GM21528 (cell line): ENCODE results near the gene PODN.

Experiments
- ATAC-seq: cut with Tn5 transposase; IDR thresholded peaks from one replicate; pipeline ENCODE4 v1.9.1; 2021; ENCODE audit warnings: mild to moderate bottlenecking, moderate library complexity; ENCODE audit not compliant: unreplicated experiment, low FRiP score

The PODN gene

DNA sequence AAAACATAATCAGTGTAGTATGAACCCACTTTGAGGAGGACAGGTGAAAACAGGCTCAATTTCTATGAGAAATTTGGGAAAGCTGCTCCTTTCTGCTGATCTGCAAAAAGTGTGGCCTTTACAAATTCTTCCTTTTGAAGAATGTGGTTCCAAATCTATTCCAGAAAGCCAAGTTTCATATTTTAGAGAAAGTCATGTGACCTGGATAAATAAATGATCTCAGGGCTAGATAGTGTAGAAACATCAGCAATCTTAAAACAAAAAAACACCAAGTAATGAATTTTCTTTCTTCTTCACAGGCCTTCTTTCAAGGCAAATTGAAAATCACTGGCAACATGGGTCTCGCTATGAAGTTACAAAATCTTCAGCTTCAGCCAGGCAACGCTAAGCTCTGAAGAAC is 11.7 kb upstream of the PODN start:
- no peak for ATAC-seq

DNA sequence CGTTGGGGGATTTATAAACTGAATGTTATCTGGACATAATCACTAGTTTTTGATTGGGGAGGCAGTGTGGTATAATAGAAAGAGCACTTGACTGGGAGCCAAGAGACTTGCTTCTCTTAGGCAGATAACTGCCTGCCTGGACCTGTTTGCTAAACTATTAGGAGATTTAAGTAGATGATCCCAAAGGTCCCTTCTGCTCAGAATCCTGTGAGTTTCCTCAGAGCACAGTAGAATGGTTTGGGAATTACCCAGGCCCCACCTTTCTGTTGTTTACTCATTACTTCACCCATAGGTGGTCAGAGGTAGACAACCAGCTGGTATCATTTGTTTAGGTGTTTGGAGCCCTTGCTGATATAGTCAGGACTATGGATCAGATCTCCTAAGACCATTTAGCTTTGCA is 10.3 kb upstream of the PODN start:
- ATAC-seq: no peak

DNA sequence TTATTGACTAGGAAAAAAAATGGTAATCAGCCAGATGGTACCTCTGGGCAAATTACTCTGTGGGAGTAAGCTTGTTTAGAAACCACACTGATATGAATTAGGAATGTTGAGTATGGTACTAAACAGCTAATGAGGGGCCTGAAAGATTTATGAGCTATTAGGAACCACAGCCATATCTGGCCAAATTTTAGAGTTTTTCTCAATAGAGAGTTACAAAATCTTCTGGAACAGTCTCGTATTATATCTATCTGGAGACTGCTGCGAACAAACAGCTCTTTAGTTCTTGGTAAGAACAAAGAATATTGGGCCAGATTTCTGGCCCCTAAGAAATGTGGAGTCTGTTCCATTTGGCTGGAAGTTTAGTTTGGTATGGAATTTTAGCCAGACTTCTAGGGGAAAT is 4.9 kb upstream of the PODN start:
- ATAC-seq: no peak

DNA sequence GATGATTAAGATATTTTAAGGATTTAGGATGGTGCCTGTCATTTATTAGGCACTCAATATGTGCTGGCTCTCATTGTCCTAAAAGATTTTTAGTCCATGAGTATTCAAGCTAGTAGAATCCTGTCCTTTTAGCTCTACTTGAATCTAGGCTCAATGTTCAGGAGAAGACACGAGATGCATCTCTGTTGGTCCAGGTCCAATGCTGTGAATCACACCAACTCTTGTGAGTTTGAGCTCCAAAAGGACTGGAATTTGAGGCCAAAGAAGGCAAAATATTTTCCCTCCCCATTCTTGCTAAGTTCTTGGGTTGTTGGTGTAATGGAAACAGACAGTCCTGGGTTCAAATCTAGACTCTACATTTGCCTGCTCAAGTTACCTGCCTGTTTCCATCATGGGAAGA is 1.4 kb upstream of the PODN start:
- no peak for ATAC-seq

DNA sequence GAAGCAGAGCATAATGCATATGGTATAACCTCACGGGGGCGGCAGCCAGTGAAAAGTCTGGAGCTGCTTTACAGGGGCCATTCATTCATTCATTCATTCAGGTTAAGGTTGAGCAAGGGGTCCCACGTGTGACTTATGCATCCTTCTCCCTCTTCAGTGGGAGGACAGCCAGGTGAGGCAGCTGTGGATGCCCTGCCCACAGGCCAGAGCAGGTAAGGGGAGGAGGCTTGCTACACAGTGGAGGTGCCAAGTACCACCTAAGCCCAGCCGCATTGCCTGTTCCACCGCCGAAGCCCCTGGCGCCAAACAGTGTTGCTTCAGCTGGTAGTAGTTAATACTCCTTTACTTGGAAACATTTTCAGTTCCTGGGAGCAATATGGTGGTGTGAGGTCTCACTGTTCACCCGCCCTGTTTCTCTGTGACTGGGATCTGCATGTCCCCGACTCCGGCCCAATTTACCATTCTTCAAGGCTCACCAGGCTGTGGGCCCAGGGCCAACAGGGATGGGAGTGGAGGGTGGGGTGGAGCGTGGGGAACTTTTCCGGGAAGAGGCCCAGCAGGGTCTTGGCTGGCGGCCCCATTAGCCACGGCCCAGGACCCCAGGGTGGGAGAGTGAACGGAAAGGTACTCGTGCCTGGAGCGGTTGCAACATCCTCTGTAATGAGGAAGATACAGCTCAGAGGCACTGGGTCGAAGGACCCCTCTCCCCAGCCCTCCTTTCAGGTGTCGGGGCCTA is 722 bp upstream of the PODN start:
- no peak for ATAC-seq

DNA sequence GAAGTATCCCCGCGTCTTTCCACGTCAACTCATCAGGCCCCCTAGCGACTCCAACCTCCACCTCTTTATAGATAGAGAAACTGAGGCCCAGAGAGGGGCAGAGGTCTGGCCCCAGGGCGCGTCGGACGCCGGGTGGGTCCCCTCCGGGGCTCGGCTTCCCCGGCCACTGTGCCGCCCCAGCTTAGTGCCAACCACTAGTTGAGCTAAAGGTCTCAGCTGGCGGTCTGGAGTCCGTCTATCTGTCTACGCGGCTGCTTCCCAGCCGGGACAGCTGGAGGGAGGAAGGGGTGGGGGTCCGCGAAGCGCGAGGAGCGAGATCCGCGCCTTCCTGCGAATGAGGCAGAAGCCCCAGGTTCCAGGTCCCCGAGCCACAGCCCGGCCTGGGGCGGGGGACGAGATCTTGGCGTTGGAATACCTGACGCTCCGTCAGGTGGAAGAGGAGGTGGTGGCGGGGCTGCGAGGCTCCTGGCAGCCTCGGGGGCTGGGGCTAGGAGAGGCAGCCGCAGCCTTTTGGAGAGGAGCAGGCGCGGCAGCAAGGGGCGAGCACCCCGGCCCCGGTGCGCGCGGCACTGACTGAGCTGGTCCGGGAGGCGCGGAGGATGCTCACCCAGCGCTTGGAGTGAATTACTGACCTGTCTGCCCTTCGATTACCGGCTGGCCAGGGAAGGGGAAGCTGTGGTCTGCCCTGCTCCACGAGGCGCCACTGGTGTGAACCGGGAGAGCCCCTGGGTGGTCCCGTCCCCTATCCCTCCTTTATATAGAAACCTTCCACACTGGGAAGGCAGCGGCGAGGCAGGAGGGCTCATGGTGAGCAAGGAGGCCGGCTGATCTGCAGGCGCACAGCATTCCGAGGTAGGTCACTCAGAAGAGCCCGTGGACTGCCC is 937 bp downstream of the PODN start:
- no peak for ATAC-seq

DNA sequence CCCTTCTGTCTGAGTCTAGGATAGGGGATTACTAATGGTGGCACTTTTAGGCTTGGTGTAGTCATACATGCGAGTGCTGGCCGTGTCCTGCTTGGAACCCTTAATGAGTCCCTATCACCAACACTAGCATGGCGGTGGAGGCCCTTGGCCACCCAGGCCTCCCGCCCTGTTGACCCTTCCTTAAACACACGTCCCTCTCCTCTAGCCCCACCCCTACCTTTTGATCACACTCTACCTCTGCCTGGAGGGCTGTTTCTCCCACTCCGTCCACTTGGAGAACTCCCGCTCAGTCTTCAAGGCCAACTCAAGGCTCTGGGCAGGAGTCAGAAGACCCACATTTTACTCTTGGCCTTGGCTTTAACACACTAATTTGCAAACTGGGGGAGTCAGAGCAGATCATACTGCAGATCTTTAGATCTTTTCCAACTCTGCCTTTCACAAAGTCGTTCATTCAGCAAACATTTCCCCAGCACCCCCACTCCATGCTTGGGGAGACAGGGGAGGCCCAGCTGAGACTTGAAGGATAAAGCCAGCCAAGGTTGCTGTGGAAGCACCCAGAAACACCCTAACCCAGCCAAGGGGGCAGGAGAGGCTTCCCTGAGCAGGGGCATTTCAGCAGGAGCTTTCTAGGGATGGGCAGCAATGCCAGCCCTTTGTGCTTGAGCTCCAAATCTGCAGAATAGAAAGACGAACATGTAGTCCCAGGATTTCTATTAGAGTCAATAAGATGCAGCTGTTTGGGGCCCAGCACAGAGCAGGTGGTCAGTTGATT is 1.9 kb downstream of the PODN start:
- ATAC-seq: no peak

DNA sequence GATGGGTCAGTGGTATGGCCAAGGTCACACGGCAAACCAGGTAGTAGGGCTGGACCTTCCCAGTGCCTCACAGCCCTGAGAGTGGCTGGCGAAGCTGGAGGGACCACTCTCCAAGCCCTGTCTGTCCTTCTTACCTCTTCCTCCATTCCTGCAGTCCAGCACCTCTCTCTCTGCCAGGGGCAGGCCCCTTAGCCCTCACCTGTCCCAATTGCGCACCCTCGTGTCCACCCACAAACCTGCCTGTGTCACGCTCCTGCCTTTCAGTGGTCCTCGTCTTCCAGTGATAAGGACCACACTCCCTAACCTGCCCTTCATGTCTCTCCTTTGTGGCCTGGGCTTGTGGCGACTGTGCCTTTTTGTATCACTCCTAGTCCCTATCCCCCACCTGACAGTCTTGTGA is 3.4 kb downstream of the PODN start:
- no peak for ATAC-seq

DNA sequence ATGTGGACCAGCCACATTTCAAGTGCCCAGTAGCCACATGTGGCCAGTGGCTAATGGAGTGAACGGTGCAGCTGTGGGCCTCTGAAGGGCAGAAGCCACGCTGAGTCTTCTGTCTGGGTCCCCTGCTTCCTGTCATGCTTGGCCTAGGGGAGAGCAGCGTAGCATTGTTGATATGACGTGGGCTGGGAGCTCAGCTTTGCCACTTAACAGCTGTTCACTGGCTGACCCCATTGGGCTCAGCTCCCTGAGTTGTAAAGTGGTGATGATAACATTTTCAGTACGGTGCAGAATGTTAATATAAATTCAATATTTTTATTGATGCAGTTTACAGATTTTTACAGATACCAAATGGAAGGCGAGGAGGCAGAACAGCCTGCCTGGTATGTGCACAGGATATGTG is 4.5 kb downstream of the PODN start:
- no peak for ATAC-seq

DNA sequence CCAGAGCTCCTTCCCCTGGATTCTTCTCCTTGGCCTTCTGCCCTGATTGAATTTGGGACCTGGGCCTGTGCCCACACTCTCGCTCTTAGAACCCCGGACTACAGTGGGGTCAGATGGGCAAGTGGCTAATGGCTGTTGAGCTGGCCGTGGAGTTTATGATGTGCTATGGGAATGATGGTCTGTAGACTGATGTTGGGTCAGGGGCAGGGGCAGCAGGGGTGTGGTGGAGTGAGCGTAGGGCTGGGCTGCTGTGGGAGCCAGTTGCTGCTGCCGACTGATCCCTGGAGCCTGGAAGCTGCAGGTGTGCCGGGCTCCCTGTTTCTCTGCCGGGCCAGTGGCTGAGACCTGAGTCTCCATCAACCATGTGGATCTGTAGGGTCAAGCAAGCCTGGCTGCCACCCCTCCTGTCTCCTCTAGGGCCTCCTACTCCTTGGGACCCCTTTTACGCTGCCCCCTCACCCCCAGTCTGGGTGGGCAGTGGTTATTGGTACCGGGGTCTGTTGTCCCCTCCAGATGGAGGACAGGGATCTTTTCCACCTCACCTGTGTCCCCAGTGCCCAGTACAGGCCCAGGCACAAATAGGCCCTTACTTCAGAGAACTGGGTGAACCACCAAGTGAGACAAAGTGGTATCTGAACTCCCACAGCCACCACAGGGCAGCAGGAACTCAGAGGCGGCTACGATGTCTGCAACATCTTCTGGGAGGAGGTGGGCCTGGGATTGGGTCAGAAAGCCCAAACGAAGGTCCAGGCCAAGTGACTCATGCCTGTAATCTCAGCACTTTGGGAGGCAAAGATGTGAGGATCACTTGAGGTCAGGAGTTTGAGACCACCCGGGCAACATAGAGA is 5.1 kb downstream of the PODN start:
- ATAC-seq: no peak

DNA sequence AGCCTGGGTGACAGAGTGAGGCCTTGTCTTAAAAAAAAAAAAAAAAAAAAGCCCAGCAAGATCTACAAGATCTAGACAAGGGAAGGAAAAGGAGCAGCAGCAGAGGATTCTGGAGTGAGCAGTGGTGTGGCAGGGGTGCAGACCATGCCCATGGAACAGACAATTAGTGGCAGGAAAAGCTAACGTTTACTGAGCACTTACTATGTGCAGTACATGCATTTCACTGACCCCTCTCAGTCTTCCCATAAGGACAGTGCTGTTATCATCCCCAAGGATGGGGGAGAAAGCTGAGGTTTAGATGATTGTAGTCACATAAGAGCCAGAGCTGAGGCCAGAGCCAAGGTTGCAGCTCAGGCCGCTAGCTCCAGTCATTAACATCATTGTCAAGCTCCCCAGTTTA is 5.9 kb downstream of the PODN start:
- ATAC-seq: no peak

DNA sequence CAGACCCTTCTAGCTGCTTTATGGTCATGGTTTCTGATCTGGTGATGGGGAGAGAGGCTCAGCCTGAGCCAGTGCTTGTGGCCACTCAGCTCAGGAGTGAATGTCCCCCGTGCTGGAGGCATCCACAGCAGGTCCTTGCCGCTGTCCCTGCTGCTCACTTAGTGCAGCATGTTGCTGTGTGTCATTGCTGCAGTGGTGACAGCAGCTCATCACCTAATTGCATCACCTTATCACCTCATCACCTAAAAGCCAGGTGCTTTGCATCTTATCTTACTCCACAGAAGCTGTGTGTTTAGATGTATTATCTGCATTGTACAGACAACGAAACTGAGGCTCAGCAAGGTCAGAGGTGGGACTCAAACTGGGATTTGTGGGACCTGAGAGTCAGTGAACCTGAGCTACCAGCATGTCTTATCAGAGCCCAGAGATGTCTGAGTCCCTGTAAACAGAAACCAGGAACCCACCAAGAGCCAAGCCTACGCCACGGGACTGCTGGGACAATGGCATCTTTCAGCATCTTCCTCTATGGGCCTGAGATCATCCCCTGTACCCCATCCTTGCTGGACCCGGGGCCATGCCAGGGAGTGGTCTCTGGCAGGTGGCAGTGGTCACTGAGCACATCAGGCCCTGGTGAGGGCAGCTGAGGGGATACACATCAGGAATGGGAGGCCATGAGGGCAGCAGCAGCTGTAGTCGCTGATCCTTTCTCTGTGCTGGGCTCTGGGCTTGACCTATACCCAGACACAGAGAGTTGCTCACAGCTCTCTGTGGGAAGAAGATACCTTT is 6.5 kb downstream of the PODN start:
- no peak for ATAC-seq

DNA sequence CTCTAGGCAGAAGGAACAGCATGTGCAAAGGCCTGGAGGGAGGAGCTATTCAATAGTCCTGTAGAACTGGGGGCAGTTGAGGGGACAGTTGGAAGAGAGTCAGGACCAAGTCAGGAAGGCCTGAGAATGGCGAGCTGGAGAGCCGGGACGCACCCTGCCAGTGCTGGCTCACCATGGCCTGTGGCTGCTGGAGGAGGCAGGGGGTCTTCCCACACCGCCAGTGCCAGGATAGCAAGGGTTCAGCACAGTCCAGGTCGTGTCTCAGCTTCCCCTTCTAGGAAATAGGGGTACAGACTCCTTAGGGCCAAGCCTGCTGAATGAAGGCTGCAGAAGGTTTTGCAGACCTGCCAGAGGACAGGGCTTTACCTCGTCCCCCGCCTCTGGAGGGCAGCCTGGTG is 7.3 kb downstream of the PODN start:
- no peak for ATAC-seq

DNA sequence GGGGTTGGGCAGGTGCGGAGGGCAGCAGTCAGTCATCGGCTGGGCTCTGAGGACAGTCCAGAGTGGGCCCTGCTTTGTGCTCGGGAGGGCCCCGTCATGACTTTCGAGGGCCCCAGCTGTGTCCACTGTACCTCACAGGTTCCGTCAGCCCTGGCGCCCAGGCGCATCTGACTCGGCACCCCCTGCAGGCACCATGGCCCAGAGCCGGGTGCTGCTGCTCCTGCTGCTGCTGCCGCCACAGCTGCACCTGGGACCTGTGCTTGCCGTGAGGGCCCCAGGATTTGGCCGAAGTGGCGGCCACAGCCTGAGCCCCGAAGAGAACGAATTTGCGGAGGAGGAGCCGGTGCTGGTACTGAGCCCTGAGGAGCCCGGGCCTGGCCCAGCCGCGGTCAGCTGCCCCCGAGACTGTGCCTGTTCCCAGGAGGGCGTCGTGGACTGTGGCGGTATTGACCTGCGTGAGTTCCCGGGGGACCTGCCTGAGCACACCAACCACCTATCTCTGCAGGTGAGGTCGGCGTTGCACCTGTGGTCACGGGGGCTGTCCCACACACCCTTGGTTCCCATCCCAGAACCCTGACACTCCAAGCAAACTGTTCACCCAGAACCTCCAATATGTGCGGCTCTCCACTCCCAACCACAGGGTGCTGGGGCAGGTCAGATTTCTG is 7.8 kb downstream of the PODN start:
- no peak for ATAC-seq

DNA sequence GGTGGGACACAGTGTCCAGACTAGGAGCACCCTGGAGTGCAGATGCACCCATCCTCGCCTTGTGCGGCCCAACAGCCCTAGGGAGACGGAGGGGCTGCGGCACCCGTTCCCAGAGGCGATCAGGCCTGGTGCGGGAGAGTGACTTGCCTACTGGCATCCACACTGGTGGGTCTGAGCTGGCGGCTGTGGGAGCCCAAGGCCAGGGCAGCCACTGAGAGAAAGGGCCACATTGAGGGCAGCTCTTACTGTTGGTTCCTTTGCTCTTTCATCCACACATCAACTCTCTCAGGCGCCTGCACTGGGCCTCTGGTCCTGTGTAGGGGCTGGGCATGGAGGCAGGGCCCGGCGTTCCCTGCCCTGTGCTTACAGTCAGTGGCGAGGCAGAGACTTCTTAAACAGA is 8.6 kb downstream of the PODN start:
- ATAC-seq: no peak

DNA sequence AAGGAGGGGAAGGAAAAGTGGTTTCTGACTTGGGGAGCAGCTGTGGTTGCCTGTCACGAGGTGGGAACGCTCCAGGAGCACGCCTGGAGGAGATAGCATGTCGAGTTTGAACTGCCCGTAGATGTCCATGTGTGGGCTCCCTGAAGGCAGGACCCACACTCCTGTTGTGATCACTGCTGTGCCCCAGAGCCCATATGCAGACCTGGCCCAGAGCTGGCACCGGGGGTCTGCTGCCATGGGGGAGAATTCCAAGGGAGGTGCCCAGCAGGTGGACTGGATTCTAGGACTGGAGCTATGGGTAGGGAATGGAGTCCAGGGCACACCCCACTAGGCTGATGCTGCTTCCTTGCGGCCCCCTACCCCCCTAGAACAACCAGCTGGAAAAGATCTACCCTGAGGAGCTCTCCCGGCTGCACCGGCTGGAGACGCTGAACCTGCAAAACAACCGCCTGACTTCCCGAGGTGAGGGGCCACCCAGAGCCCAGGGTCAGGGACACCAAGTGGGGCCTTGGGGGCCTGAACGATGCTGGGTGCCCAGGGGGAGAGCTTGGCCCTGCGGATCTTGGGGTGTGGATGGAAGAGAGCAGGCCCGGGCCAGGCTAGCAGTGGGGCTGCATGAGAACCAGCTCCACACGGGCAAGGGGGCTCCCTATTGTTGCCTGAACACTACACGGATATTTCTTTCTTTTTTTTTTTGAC is 9.3 kb downstream of the PODN start:
- no peak for ATAC-seq

DNA sequence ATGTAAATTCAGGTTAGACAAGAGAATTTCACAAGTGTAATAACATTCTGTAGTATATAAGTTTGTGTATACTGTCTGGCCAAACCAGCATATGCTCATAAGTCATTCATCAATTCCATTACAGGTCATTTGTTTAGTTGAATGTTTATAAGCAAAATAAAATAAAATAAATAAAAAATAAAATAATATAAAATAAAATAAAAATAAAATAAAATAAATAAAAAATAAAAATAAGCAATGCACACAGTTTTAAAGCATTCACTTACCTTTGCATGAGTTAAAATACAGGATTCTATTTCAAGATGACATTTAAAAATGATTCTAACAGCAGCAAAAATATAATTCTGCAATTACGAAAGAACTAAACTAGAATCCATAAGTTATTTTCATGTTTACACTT is 9.9 kb downstream of the PODN start:
- ATAC-seq: no peak

DNA sequence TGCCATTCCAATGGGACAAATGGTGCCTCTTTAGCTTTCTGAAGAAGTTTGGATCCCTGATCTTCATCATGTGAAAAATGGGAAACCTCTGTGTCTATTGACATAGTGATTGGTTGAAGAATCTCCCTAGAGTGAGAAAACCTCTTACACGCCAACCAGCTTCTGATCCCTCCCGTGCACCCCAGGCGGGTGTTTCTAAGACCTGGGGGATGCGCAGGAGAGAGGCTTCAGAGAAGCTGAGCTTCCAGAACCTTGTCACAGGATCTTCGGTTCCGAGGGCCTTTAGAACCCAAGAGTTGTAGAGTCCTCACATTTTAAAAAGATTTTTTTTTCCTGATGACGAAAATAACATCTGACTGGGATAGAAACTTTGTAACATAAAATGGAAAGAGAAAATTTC is 11.3 kb downstream of the PODN start:
- no peak for ATAC-seq
